GM19324 (cell line): ENCODE results near the gene FIBCD1.

Source experiments
- ATAC-seq: cut with Tn5 transposase; IDR thresholded peaks from one replicate; pipeline ENCODE4 v1.9.1; 2021; ENCODE audit warnings: mild to moderate bottlenecking, moderate library complexity; ENCODE audit not compliant: unreplicated experiment, low FRiP score

The FIBCD1 gene

DNA sequence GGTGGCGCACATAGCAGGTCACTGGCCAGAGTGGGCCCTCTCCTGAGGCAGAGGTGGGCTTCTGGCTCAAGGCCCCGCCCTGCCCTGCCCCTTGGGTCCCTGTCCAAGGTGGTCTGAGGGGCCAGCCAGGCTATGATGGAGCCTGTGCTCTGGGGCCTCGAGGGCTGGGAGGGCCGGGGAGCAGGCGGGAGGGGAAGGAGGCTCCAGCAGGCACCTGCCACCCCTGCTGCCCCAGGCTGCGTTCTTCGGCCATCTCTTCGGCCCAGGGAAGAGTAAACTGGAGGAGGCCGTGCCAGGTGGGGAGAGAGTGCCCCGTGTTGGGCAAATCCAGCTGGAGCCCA is 14.6 kb downstream of the FIBCD1 start:
- ATAC-seq, result no peak

GRCh38 chr9:130923611-130924447 is 15.2 kb downstream of the FIBCD1 start:
- ATAC-seq, result no peak

GRCh38 chr9:130922893-130923610 is 16.0 kb downstream of the FIBCD1 start:
- no peak for ATAC-seq

DNA sequence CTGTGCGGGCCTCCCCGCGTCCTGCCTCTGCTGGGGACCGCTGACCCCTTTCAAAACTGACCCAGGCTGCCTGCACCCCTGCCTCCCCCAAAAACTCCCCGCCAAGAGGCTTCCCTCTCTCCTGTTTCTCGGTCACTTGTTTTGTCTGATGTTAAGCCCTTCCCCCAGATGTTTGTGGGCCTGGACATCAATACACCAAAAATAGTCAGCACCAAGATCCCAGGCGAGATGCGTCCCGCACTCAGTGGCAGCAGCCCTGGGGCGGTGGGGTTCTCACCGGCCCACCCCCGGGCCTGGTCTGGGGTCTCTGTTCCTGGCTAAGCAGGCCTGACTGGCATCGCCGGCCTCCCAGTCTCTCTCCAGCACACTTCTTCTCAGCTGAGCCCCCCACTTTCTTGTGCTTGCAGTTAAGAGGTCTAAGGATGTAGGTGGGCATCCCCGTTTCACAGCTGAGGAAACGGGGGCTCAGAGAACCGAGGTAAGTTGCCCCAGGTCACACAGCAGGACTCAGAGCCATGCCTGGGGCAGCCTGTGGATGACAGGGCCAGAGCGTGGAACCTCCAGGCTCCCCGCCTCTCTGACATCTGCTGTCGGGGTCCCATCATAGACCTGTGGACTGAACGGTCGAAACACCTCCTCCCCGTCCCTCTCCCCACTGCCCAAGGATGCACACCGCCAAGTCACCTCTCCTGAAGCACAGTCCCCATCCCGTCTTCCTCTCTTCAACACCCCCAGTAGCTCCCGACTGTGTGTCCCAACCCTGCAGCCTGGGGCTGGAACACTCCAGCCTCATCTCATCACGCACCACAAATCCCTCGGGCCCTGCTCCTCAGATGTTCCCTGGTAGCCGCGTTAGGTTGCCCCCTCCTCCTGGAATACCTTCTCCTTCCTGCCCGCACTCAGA is 16.8 kb downstream of the FIBCD1 start:
- no peak for ATAC-seq

DNA sequence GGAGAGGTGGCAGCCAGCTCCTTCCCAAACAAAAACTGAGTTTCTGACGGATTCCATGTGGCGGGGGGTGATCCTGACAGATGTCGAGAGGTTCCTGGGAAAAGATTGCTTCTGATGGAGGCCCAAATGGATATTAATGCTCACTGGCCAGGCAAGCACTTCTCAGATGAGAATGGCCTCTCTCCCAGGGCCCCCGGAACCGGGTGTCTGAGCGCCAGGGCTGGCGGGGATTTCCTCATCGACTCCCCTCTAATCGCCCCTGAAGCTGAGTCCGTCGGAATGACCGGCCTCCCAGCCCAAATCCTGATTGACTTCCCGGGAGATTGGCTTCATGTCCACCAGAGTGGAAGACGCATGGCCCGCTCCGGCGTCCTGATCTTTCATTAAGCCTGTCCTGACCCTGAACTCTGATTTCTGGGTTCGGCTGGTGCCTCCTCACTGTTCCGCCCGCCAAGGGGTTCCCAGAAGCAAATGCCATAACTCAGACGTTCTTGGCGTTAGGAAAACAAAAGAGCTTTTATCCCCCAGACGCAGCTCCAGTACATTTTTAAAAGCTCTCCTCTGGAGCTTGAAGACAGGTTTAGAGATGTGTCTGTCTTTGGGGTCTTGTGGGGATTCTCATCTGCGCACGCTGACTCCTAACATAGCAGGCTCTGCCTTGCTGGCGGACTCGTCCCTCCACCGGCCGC is 17.6 kb downstream of the FIBCD1 start:
- ATAC-seq, result no peak

DNA sequence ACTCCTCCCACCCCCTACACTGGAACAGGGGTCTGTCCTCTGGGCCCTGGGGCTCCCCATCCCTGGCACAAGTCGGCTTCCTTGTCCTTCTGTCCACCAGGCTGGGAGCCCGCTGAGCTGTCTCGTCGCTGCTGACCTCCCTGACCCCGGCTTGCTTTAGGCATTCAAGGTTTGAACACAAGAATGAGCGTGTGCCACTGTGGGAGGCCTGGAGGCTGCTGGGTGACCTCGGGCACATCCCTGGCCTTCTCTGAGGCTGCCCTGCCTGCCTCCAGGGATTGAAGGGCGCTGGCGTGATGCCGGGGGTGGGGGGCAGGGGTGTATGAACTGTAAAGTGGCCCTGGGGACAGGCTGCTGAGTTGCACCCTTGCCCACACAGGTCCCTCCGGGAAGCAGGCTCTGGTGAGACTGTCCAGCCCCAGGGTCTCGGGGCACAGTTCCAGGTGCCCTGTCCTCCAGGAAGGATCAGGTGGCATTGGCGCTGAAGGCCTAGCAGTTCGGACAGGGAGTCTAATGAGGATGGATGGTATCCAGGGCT is 18.2 kb downstream of the FIBCD1 start:
- no peak for ATAC-seq

DNA sequence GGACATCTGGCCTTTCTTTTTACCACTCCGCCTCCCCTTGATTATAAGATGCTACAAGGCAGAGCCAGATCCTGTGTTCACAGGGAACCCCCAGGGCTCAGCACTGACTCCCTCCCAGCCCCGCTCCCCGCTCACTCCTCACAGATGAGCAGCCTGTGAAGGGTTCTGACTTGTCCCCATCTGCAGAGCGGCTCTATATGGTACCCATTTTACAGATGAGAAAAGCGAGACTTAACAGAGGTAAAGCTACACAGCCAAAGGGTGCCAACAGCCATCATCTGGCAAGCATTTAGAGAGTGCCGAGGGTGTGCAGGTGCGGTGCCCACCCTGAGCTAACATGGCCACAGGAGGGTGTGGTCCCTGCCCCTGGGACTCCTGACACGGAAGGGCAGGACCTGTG is 18.8 kb downstream of the FIBCD1 start:
- ATAC-seq, result no peak

GRCh38 chr9:130919559-130920145 is 19.4 kb downstream of the FIBCD1 start:
- ATAC-seq, result no peak

DNA sequence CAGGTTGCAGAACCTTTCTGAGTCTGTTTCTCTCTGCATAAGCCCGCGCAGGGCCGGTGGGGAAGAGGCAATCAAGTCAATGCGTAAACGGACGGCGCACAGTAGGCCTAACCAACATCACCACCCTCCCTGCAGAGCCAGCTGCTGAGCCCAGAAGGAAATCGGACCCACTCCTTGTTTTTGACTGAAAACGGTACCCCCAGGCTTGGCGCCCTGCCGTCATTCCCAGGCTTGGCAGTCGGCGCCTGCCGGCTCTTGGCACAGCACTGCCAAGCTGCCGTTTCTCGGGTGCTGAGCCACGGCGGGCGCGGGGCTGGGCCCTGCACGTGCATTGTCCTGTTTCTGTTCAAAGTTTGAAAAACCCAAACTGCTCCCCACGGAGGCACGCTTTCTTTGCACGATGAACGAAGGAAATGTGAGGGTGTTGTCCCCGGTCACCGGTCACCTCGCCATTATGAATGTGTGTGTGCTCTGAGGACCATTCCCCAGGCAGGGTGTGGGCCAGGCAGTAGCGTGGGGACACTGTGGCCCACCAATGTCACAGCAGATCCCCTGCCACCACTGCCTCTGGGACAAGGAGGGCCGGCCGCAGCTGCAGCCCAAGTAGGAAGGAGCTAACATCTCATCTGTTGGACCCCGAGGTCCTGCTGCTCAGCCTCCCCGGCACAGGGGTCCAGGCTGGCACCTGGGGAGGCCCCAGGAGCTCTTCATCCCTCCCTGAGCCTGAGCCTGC is 20.1 kb downstream of the FIBCD1 start:
- no peak for ATAC-seq

DNA sequence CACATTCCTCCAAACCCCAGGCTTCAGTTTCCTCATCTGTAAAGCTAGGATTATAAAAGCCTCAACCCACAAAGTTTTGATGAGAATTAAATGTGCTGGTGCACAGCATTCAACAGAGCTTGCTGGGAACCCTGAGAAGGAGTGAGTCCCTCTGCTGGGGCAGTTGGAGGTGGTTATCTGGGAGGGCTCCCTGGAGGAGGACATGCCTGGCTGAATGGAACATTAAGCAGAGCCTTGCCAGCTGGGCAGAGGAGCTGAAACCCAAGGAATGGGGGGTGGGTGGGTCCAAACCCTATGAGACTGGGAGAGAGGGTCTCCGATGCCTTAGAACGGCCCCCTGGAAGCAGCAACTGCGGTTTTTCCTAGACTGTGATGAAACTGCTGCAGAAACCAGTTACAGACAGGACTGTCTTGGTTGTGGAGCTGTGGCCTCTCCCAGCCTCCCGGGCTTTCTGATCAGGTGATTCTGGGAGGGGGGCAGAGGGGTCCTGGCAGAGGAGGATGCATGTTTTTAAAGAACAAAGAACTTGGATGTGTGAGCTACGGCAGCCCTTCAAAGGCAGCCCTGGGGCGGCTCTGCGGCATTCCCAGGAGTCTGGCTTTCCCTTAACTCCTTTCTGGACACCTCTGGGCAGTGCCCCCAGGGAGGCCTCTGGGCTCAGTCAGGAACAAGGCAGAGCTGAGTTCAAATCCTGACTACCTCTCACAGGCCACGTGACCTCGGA is 20.8 kb downstream of the FIBCD1 start:
- ATAC-seq, result no peak

DNA sequence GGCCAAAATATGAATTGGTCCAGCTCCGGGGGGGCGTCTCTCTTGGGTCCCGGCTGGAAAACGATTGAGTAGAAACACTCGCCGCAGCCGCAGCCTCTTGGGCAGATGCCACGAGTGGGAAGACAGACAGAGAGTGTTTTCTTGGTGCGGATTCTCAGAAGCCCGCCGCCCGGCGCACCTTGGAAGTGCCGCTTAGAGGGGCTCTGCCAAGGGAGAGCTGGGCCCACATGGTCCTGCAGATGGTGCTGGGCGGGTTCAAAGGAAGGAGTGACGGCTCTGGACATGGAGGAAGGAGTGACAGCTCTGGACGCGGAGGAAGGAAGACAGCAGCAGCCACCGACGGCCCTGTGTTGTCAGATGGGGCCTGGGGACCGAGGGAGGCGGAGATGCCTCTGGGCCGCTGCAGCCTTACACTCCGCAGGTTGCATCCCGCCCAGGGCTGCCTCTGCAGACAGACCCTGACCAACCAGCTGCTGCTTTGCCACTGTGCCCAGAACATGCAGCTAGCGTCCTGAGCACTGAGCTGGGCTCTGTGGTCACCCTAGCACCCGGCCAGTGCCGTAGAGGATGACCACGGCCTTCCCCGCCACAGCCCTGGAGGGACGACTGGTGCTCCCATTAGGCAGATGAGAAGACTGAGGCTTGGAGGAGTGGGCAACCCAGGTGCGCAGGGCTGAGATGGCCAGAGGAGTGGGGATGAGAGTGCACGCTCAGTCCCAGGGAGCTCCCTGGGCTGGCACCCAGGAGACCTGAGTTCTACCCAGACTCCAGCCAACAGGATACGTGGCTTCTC is 21.7 kb downstream of the FIBCD1 start:
- ATAC-seq, result no peak

- no peak for ATAC-seq
Observed at GRCh38 chr9:130915096-130915447, 24.0 kb downstream of the FIBCD1 start.

DNA sequence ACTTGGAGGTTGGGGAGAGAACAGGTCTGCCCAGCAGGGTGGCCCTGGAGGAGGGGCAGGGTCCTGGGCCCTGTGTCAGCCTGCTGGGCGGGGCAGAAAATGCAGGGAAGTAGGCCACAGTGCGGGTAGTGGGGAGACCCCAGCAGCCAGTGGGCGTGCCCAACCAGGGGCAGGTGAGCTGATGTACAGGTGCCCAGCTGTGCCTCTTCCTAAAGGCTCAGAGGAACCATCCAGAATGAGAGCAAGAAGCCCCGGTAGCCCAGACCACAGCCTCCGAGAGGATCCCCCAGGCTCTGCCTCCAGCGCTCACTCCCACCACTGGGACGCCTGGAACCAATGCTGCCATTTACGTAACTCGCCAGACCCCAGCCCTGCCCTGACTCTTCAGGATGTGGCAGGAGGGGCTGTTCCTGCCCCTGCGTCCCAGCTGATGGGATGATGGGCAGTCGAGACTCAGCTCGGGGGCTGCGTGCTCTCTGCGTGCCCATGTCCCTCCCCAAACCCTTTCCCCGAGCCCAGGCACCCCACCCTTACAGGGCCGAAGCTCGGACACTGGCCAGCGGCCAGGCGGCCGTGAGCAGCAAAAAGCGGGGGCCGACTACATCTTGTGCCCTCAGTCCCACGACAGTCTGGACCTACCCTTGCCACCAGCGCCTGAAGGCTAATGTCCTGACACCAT is 24.5 kb downstream of the FIBCD1 start:
- no peak for ATAC-seq

- ATAC-seq, result no peak
Observed at GRCh38 chr9:130913599-130914416, 25.2 kb downstream of the FIBCD1 start.

GRCh38 chr9:130912932-130913598 is 26.0 kb downstream of the FIBCD1 start:
- ATAC-seq, result no peak
